GM12865 (cell line): ENCODE results near the gene CCDC34.

ENCODE experiments used
- DNase-seq: peaks from one replicate; pipeline ENCODE4 v3.0.0; 2010; ENCODE audit warnings: low read depth
- H3K4me3 ChIP-seq: 2 replicates; pipeline ENCODE4 v1.5.1; 2011; ENCODE audit warnings: mild to moderate bottlenecking, low read depth, low read length, control low read depth
- CTCF ChIP-seq: IDR thresholded peaks from 2 replicates; pipeline ENCODE4 v1.5.1; 2011; ENCODE audit warnings: low read length, control low read depth, low read depth, inconsistent platforms; ENCODE audit not compliant: insufficient read depth; ENCODE audit errors: missing control alignments

Gene CCDC34

GRCh38 chr11:27367881-27368280 lies 4.9 kb upstream of the CCDC34 start:
- DNase-seq, result no peak
- H3K4me3 ChIP-seq, result no peak overlapping the region

GRCh38 chr11:27363576-27364117 lies 632 bp upstream of the CCDC34 start:
- peak overlapping the region; percentile 76 for H3K4me3 ChIP-seq
- DNase-seq, result no peak
- no peak for TF ChIP-seq CTCF

More at GRCh38 chr11:27367881-27368280, 4.9 kb upstream of the CCDC34 start:
- TF ChIP-seq CTCF, result no peak

DNA sequence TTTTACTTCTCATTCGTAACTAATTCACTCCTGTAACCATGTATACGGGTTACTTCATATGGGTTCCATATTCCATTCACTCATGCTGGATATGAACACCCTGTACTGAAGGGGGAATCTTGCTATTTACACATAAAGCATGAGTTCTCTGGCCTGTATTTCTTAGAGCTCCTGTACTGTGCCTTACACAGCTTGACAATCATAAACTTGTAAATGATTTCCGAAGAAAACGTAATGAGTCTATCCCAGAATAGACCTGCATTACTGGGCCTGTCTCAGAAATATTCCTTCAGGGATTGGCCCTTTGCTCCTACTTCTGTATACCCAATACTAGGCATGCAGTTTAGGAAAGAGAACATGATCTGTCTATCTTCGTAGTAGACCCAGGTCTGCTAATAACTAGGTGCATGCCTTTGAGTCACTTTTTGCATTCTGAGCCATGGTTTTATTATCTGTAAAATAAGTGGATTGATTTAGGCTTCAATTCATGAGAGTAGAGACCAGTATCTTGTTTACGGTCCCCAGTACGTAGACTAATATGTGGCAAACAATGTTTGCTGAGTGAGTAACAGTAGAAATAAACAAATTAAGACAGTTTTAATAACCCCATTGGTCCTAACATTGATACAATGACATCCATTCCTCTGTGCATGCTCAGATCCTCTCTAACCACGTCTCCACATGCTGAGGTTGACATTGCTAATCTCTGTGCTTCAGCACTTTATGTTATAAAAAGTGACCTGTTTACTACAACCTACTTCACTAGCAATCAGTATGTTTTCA lies 1.2 kb downstream of the CCDC34 start:
- DNase-seq, result no peak
- peak overlapping the region; percentile 76 for H3K4me3 ChIP-seq
- TF ChIP-seq CTCF, result no peak

DNA sequence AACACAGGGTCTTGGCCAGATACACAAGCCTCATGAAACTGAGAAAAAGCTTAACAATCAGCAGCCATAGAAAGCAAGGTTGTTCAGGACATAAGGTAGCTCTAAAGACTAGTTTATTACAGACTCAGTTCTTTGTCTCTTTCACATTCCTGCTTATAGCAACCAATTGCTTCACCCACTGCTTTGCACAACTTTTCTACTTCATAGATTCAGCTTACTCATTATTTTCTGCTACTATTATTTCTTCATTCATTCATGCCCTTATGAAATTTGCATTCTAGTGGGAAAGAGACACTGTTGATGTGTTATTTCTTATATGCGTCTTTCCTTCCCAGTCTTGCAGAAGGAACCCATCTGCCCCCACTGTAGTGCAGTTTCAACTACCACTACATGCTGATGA lies 4.7 kb downstream of the CCDC34 start:
- no peak for TF ChIP-seq CTCF
- H3K4me3 ChIP-seq, result no peak overlapping the region
- no peak for DNase-seq

DNA sequence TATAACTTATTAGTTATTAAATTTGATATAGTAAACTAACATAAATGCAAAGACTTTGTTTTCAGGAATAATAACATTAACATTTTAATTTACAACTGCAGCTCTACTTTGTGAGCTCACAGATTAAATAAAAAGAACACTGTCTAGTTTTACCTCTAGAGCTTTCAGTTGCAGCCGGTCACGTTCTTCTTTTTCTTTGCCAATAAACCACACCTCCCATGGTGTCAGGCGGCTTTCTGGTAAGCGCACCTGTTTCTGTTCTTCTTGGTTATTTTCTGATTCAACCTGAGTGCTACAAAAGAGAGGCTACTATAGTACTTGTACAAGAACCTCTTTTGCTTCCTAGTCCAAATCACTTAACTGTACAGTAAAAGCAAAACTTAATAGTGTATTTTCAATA lies 5.8 kb downstream of the CCDC34 start:
- H3K4me3 ChIP-seq, result no peak overlapping the region
- TF ChIP-seq CTCF, result no peak
- no peak for DNase-seq

DNA sequence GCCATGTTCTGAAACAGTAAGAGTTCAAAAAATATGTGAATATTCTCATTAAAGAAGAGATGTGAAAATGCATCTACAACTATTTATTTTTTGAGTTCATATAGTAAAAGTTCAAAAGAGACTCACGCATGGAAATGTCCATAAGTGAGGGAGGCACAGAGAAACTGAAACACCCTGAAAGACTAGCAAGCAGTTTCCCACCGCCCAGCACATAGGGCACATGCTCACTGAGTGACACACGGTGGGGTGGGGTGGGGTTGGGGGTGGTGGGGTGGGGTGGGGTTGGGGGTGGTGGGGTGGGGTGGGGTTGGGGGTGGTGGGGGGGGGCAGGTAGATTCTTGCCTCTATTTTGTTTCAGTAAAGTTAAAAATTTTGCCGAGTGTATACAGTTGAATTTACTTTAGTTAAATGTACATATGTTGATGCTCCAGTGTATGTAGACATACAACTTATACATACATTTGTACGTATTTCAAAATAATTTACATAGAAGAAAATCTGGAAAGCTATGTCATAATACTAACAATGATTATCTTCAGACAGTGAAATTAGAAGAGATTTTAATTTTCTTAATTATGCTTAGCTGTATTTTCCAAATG lies 6.3 kb downstream of the CCDC34 start:
- no peak for DNase-seq
- H3K4me3 ChIP-seq, result no peak overlapping the region
- TF ChIP-seq CTCF, result no peak
